ENCODE measurements around the gene CCDC138. TPM values are rescaled to one million over a fixed set of nuclear protein-coding genes. Genes with fewer than 3 reads are reported as not detected.

The CCDC138 gene
- total RNA-seq, 1 experiment from 2014 or later: 10.6 TPM

DNA sequence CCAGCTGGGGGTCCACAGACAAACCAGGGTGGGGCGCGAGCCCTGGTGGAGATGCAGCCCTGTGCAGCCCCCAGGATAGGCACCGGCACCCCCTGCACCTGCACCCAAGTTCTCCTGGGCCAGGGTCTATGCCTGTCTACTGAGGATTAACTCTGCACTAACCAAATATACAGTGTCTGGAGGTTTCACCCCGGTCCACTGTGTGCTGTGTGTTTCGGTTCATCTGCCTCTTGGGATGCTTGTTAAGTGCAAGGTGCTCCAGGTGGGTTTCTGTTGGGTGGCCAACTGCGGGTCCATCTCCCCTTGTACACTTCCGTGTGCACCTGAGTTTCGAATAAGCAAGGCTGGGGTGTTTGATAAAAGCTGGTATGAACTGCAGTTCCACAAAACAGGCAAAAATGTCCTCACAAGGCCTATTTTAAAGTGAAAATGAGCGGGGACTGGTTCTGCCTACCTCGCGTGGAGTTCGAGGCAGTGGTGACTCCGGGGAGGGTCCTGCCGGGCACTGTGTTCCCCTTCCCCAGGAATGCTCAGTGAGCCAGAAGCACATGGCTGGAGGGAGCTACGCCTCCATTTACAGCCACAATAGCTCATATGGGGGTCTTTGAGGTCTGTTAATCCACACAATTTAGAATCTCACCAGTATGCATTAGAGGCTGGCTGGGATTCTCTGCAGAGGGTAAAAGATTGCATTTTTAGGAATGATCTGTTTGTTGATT, 131.7 kb downstream of the CCDC138 start:
- CTCF ChIA-PET: no interaction called here
- H3K27me3 ChIP-seq (ENCODE audit: low read length): no peaks in the 10 kb centered on the region
- peaks cover 24% of the 10 kb centered on the region for H3K4me1 ChIP-seq (ENCODE audit: insufficient read depth, low read length)
- intact Hi-C loops (cut with micrococcal nuclease): no loop called here
- H3K9ac ChIP-seq (ENCODE audit: low read length): no peak overlapping the region
- H3K9me3 ChIP-seq (ENCODE audit: low read length): no peaks in the 10 kb centered on the region
- no peaks in the 10 kb centered on the region for H3K36me3 ChIP-seq (ENCODE audit: low read depth, low read length)
- H3F3A ChIP-seq (ENCODE audit: low read length, unreplicated experiment): no peaks in the 10 kb centered on the region
- H3K79me2 ChIP-seq (ENCODE audit: low read length): no peaks in the 10 kb centered on the region
- H2AFZ ChIP-seq (ENCODE audit: low read length): no peak overlapping the region
- no peak overlapping the region for H3K4me2 ChIP-seq (ENCODE audit: low read length)
- H3K9me2 ChIP-seq (replicated peaks; ENCODE audit: low read length): no peaks in the 10 kb centered on the region
- TF ChIP-seq EZH2 (IDR thresholded peaks at IDR 0.05; ENCODE audit: low read length, unreplicated experiment) (no peak), EZH2phosphoT487 (IDR thresholded peaks at IDR 0.05; ENCODE audit: borderline replicate concordance, low read length) (no peak)
- TF ChIP-seq, protein P1, sequence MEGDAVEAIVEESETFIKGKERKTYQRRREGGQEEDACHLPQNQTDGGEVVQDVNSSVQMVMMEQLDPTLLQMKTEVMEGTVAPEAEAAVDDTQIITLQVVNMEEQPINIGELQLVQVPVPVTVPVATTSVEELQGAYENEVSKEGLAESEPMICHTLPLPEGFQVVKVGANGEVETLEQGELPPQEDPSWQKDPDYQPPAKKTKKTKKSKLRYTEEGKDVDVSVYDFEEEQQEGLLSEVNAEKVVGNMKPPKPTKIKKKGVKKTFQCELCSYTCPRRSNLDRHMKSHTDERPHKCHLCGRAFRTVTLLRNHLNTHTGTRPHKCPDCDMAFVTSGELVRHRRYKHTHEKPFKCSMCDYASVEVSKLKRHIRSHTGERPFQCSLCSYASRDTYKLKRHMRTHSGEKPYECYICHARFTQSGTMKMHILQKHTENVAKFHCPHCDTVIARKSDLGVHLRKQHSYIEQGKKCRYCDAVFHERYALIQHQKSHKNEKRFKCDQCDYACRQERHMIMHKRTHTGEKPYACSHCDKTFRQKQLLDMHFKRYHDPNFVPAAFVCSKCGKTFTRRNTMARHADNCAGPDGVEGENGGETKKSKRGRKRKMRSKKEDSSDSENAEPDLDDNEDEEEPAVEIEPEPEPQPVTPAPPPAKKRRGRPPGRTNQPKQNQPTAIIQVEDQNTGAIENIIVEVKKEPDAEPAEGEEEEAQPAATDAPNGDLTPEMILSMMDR (conservative IDR thresholded peaks at IDR 0.05; ENCODE audit: low read depth, low read length): no peak
- H4K20me1 ChIP-seq (ENCODE audit: low read length): no peaks in the 10 kb centered on the region
- no peak for DNase-seq
- H3K4me3 ChIP-seq (ENCODE audit: low read length): no peak overlapping the region
- no peak overlapping the region for H3K27ac ChIP-seq (ENCODE audit: low read length)
- POLR2A ChIA-PET (ENCODE audit: unreplicated experiment): no interaction called here
- no TSS peak for BruUV-seq (replicated peaks)
- ATAC-seq: no peak

DNA sequence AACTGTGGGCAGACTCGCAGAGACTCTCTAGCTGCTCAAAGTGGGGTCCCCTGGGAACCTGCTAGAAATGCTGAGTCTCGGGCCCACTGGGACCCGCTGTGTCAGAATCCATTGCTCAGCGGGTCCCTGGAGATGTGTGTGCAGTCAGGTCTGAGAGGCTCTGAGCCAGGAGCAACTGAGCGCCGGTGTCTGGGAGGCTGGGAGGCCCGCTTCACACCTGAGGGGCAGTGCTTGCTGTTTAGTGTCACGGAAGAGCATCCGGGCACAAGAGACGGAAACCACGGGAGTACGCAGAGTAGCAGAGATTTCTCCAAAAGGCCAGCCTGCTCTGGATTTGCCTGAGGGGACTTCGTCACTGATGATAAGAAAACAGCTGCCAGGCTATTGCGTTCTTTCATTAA, 132.4 kb downstream of the CCDC138 start:
- Histone ChIP-seq H2AFZ (ENCODE audit: low read length) (no peak overlapping the region), H3K36me3 (ENCODE audit: low read depth, low read length) (no peaks in the 10 kb centered on the region), H3K9ac (ENCODE audit: low read length) (no peak overlapping the region), H4K20me1 (ENCODE audit: low read length) (no peaks in the 10 kb centered on the region), H3K9me3 (ENCODE audit: low read length) (no peaks in the 10 kb centered on the region), H3K79me2 (ENCODE audit: low read length) (no peaks in the 10 kb centered on the region), H3K27ac (ENCODE audit: low read length) (no peak overlapping the region), H3K27me3 (ENCODE audit: low read length) (no peaks in the 10 kb centered on the region), H3K4me1 (ENCODE audit: insufficient read depth, low read length) (peaks cover 30% of the 10 kb centered on the region), H3K9me2 (replicated peaks; ENCODE audit: low read length) (no peaks in the 10 kb centered on the region), H3K4me3 (ENCODE audit: low read length) (no peak overlapping the region), H3K4me2 (ENCODE audit: low read length) (no peak overlapping the region), H3F3A (ENCODE audit: low read length, unreplicated experiment) (no peaks in the 10 kb centered on the region)
- no peak for ATAC-seq
- intact Hi-C loops (cut with micrococcal nuclease): no loop called here
- TF ChIP-seq, protein P1 (conservative IDR thresholded peaks at IDR 0.05; ENCODE audit: low read depth, low read length): no peak
- TF ChIP-seq EZH2phosphoT487 (IDR thresholded peaks at IDR 0.05; ENCODE audit: borderline replicate concordance, low read length) (no peak), EZH2 (IDR thresholded peaks at IDR 0.05; ENCODE audit: low read length, unreplicated experiment) (no peak)
- no peak for DNase-seq
- CTCF ChIA-PET: no interaction called here
- no TSS peak for BruUV-seq (replicated peaks)
- POLR2A ChIA-PET (ENCODE audit: unreplicated experiment): no interaction called here
